Neural progenitor cell (in vitro differentiated cells): Measurements from ENCODE around the gene PCCA.

ENCODE experiments used
- EZH2 ChIP-seq: fragments of 200-600 bp; sonication (generic); IDR thresholded peaks from 2 replicates; pipeline ENCODE4 v1.6.1; 2017; ENCODE audit warnings: antibody characterized with exemption, mild to moderate bottlenecking, moderate library complexity
- EZH2phosphoT487 ChIP-seq: fragments of 200-600 bp; sonication (generic); IDR thresholded peaks from 2 replicates; pipeline ENCODE4 v1.6.1; 2017; ENCODE audit warnings: antibody characterized with exemption

DNA sequence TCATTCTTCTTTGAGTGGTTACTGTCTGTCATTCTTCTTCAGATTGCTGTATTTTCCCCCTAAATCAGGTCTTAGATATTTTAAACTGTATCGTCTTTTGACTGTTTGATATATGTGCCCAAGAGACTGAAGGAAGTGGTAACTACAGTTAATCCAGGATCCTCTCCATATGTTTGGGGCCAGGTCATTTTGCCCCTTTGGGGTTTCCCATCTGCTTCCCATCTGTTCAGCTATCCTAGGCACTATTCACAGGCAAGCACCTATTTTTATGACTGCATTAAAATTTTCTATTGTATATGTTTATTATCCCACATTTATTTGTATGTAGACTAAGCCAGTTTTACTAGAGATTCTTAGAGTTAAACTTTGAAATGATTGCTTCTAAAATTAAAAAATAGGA, 244.2 kb downstream of the PCCA start:
- TF ChIP-seq EZH2 = no peak
- no peak for TF ChIP-seq EZH2phosphoT487
